Parathyroid adenoma (tissue), 2 donors: ENCODE measurements around the gene HOXB7.

Experiments
- H2AFZ ChIP-seq: fragments of 300-600 bp; sonication (generic); one replicate; pipeline ENCODE4 v1.7.0; 2017; ENCODE audit warnings: antibody characterized with exemption, mild to moderate bottlenecking
- H3K27ac ChIP-seq: fragments of 300-600 bp; sonication (generic); one replicate; pipeline ENCODE4 v1.7.0; 2017
- H3K27me3 ChIP-seq: fragments of 300-600 bp; sonication (generic); one replicate; pipeline ENCODE4 v1.7.0; 2017; ENCODE audit warnings: low read length; ENCODE audit not compliant: control insufficient read depth, insufficient read depth
- H3K36me3 ChIP-seq: fragments of 300-600 bp; sonication (generic); one replicate; pipeline ENCODE4 v1.7.0; 2017; ENCODE audit warnings: low read length; ENCODE audit not compliant: control insufficient read depth, insufficient read depth
- H3K4me1 ChIP-seq: fragments of 300-600 bp; sonication (generic); one replicate; pipeline ENCODE4 v1.7.0; 2017; ENCODE audit warnings: control low read depth
- H3K4me2 ChIP-seq: fragments of 300-600 bp; sonication (generic); one replicate; pipeline ENCODE4 v1.7.0; 2017; ENCODE audit warnings: low read length
- H3K4me3 ChIP-seq: fragments of 300-600 bp; sonication (generic); one replicate; pipeline ENCODE4 v1.7.0; 2017; ENCODE audit warnings: low read depth, low read length
- H3K79me2 ChIP-seq: fragments of 300-600 bp; sonication (generic); one replicate; pipeline ENCODE4 v1.7.0; 2017; ENCODE audit warnings: control low read depth
- H3K9ac ChIP-seq: fragments of 300-600 bp; sonication (generic); one replicate; pipeline ENCODE4 v1.7.0; 2017; ENCODE audit warnings: mild to moderate bottlenecking
- H3K9me3 ChIP-seq: fragments of 300-600 bp; sonication (generic); one replicate; pipeline ENCODE4 v1.7.0; 2017; ENCODE audit warnings: low read length; ENCODE audit not compliant: control insufficient read depth
- TF ChIP-seq, protein P1 (sequence below): fragments of 300-600 bp; sonication (generic); IDR thresholded peaks from one replicate; pipeline ENCODE4 v1.7.0; 2017; ENCODE audit warnings: antibody characterized with exemption, mild to moderate bottlenecking
- donor health status: primary hyperparathyroidism.

Gene HOXB7

DNA sequence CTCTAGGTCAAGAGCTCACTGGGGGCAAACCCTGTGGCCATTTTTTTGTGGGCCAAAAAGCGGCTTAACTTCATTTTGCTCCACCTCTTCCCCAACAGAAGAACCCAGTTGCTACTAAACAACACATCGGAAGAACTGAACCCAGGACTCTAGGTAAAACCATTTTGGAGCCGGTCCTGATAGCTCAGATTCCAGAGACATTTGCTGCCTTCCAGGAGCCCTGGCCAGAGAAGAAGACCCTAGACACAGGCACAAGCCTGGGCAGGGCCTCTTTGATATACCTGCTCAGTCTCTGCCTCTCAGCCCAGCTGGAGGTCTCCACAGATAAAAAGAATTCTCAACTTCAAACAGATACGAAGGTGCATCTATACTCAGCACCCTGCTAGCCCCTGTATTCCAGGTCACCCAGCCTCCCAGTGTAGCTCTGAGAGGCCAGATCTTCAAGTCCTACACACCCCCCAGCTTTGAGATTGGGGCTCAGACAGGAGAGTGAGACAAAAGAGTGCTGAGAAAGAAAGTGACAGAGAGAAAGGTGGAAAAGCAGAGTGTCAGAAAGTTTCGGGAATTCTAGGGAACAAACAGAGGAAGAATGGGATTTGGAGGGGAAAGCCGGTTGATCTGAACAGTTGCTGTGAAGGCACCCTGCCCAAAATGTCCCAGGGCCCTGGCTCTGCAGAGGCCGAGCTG, 21.9 kb upstream of the HOXB7 start:
- Histone ChIP-seq H3K27me3 (peaks cover 25% of the 10 kb centered on the region), H3K4me3 (no peak overlapping the region), H3K27ac (no peak overlapping the region), H3K79me2 (no peaks in the 10 kb centered on the region), H3K9ac (no peak overlapping the region), H3K4me1 (no peaks in the 10 kb centered on the region), H3K36me3 (no peaks in the 10 kb centered on the region), H2AFZ (no peak overlapping the region), H3K4me2 (no peak overlapping the region), H3K9me3 (no peaks in the 10 kb centered on the region)
- TF ChIP-seq, protein P1, sequence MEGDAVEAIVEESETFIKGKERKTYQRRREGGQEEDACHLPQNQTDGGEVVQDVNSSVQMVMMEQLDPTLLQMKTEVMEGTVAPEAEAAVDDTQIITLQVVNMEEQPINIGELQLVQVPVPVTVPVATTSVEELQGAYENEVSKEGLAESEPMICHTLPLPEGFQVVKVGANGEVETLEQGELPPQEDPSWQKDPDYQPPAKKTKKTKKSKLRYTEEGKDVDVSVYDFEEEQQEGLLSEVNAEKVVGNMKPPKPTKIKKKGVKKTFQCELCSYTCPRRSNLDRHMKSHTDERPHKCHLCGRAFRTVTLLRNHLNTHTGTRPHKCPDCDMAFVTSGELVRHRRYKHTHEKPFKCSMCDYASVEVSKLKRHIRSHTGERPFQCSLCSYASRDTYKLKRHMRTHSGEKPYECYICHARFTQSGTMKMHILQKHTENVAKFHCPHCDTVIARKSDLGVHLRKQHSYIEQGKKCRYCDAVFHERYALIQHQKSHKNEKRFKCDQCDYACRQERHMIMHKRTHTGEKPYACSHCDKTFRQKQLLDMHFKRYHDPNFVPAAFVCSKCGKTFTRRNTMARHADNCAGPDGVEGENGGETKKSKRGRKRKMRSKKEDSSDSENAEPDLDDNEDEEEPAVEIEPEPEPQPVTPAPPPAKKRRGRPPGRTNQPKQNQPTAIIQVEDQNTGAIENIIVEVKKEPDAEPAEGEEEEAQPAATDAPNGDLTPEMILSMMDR: no peak

GRCh38 chr17:48631693-48632578, 21.1 kb upstream of the HOXB7 start:
- Histone ChIP-seq H3K4me2 (no peak overlapping the region), H2AFZ (no peak overlapping the region), H3K4me3 (no peak overlapping the region), H3K9ac (no peak overlapping the region), H3K27ac (no peak overlapping the region), H3K9me3 (no peaks in the 10 kb centered on the region), H3K4me1 (no peaks in the 10 kb centered on the region), H3K27me3 (peaks cover 32% of the 10 kb centered on the region), H3K79me2 (no peaks in the 10 kb centered on the region), H3K36me3 (no peaks in the 10 kb centered on the region)
- TF ChIP-seq, protein P1: no peak

- Histone ChIP-seq H3K9me3 (no peaks in the 10 kb centered on the region), H2AFZ (no peak overlapping the region), H3K4me2 (no peak overlapping the region), H3K36me3 (no peaks in the 10 kb centered on the region), H3K4me1 (peaks cover 3% of the 10 kb centered on the region), H3K9ac (no peak overlapping the region), H3K27ac (no peak overlapping the region), H3K27me3 (peaks cover 39% of the 10 kb centered on the region), H3K79me2 (no peaks in the 10 kb centered on the region), H3K4me3 (no peak overlapping the region)
- TF ChIP-seq, protein P1: no peak
These were observed 20.3 kb upstream of the HOXB7 start for GRCh38 chr17:48630925-48631692.

DNA sequence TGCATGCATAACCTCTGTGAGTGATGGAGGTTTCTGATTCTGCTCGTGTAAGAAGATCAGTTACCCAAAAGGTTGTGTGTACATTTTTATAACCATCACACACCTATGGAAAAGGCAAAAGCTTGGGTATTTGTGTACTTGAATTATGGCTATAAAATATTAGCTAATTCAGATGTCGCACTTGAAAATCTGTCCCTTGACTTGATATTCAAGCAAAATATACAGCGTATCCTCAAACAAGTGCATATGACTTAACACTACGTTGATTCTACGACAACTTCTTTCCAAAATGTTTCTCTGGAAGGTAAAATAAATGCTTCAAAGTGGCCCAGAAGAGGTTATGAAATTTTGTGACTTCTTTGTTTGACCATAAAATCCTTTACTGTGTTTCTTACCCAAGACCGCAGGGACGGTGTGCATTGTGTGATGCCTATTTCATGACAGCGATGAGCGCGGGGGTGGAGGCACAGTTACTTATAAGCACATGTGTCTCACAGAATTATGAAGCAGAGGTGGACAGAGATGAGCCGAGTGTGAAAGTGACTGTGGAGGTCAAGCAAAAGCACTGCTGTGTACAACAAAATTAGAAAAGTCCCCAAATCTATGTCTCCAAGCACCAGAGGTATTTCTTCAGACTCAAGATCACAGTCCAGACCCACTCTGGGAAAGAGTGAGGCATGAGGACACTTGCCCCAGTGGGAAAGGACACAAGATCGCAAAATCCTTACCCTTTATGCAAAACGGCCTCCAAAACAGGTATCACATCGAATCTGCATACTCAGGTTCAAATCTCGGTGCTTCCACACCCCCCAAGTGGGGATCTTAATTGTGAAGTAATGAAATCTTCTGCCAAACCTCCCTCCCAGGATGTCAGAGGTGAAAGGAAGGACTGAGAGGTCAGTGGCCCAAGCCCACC, 19.4 kb upstream of the HOXB7 start:
- no peak overlapping the region for H3K4me3 ChIP-seq
- no peak overlapping the region for H2AFZ ChIP-seq
- H3K4me2 ChIP-seq: no peak overlapping the region
- H3K4me1 ChIP-seq: peaks cover 6% of the 10 kb centered on the region
- no peaks in the 10 kb centered on the region for H3K9me3 ChIP-seq
- H3K27ac ChIP-seq: no peak overlapping the region
- no peaks in the 10 kb centered on the region for H3K36me3 ChIP-seq
- H3K9ac ChIP-seq: no peak overlapping the region
- no peaks in the 10 kb centered on the region for H3K79me2 ChIP-seq
- TF ChIP-seq, protein P1: no peak
- peaks cover 42% of the 10 kb centered on the region for H3K27me3 ChIP-seq
